Tibial nerve (tissue), 4 donors: ENCODE measurements around the gene TEX38. TPM values are rescaled to one million over a fixed set of nuclear protein-coding genes. Genes with fewer than 3 reads are reported as not detected.
"Not testable (repeated sequence)": the region's sequence is repeated elsewhere in the genome, so short reads cannot be mapped to it uniquely, and the experiment has no call there.

Experiments used
- DNase-seq, 2 donors: peaks; one replicate each; pipeline ENCODE4 v3.0.0-alpha.2; 2019; ENCODE audit warnings: low spot score in 2 of 2
- H3K27ac ChIP-seq, 4 donors: fragments of 200-600 bp; sonication (generic) in 3 of 4; one replicate each; pipeline ENCODE4 v1.5.1; 2017 to 2019; ENCODE audit warnings: mild to moderate bottlenecking in 1 of 4
- H3K27me3 ChIP-seq, 2 donors: fragments of 200-600 bp; sonication (generic) in 1 of 2; one replicate each; pipeline versions ENCODE4 v1.5.1 to v1.6.0; 2017 to 2019
- H3K36me3 ChIP-seq, 3 donors: fragments of 200-600 bp; sonication (generic); one replicate each; pipeline ENCODE4 v1.5.1; 2018 to 2019
- H3K4me1 ChIP-seq, 4 donors: fragments of 200-600 bp; sonication (generic) in 3 of 4; one replicate each; pipeline ENCODE4 v1.5.1; 2017 to 2019
- H3K4me3 ChIP-seq, 4 donors: fragments of 200-600 bp; sonication (generic) in 3 of 4; one replicate each; pipeline ENCODE4 v1.5.1; 2017 to 2019; ENCODE audit warnings: mild to moderate bottlenecking in 1 of 4, moderate library complexity in 1 of 4
- H3K9me3 ChIP-seq, 4 donors: fragments of 200-600 bp; sonication (generic) in 3 of 4; one replicate each; pipeline ENCODE4 v1.5.1; 2017 to 2019
- CTCF ChIP-seq, 5 experiments: fragments of 200-600 bp in 3 of 5; fragments of 450-650 bp in 2 of 5; sonication (generic) in 3 of 5; IDR thresholded peaks; one replicate each; pipeline ENCODE4 v1.5.1; 2016 to 2019; ENCODE audit warnings: antibody characterized with exemption in 5 of 5, mild to moderate bottlenecking in 3 of 5, moderate library complexity in 2 of 5
- EP300 ChIP-seq, 2 donors: sonication (generic); formaldehyde crosslinking; IDR thresholded peaks; one replicate each; pipeline ENCODE4 v1.6.1; 2017; ENCODE audit warnings: antibody characterized with exemption in 2 of 2, mild to moderate bottlenecking in 1 of 2
- POLR2A ChIP-seq, 2 donors: fragments of 450-650 bp; IDR thresholded peaks; one replicate each; pipeline ENCODE4 v1.6.1; 2017; ENCODE audit warnings: antibody characterized with exemption in 2 of 2, mild to moderate bottlenecking in 2 of 2, moderate library complexity in 2 of 2
- WGBS, 2 donors: methylation state at CpG; one replicate each; pipeline ENCODE4 v1.1.5; 2018; 5-methylcytosine and 5-hydroxymethylcytosine counted together
- total RNA-seq, 4 donors: library from RNA; depleted of rRNA; stranded (reverse); fragments of >200 nt; gene quantifications; one replicate each; pipeline ENCODE4 v1.1.0, GENCODE V29; 2016

The TEX38 gene
- total RNA-seq, 4 donors from 2014 or later: not detected

DNA sequence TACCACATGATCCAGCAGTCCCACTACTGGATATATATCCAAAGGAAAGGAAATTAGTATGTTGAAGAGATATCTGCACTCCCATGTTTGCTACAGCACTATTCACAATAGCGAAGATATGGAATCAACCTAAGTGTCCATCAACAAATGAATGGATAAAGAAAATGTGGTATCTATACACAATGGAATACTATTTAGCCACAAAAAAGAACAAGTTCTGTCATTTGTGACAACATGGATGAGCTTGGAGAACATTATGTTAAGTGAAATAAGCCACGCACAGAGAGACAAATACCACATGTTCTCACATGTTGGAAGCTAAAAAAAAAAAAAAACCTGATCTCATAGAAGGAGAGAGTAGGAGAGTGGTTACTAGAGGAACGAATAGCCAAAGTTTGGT, 21.2 kb upstream of the TEX38 start:
- Histone ChIP-seq H3K4me1 (no peaks in the 10 kb centered on the region), H3K36me3 (peaks cover 0 to 89% (median 0%) of the 10 kb centered on the region in 3 donors), H3K27ac (no peak overlapping the region), H3K9me3 (peaks cover 0 to 20% (median 0%) of the 10 kb centered on the region in 4 donors), H3K27me3 (no peaks in the 10 kb centered on the region), H3K4me3 (no peak overlapping the region)
- TF ChIP-seq CTCF (IDR thresholded peaks at IDR 0.05) (no peak), POLR2A (IDR thresholded peaks at IDR 0.05) (no peak)
- whole genome bisulfite sequencing, 2 donors: 96% methylated on average over 3 of the region's 3 CpGs
- DNase-seq: no peak

- WGBS, 2 donors: 93 to 100% methylated on average over 2 to 3 of the region's 3 CpGs
- not testable (repeated sequence) for DNase-seq, H3K27me3 ChIP-seq, H3K27ac ChIP-seq, H3K4me1 ChIP-seq, H3K4me3 ChIP-seq
- Histone ChIP-seq H3K9me3 (peaks cover 0 to 20% (median 0%) of the 10 kb centered on the region in 4 donors), H3K36me3 (peaks cover 0 to 96% (median 0%) of the 10 kb centered on the region in 3 donors)
These were observed 20.5 kb upstream of the TEX38 start for GRCh38 chr1:46651152-46651551.

- 70 to 77% methylated on average over 6 of the region's 6 CpGs for WGBS, 2 donors
- no peak overlapping the region for H3K4me3 ChIP-seq
- H3K27me3 ChIP-seq: no peaks in the 10 kb centered on the region
- no peak for DNase-seq
- H3K36me3 ChIP-seq: peaks cover 0 to 99% (median 0%) of the 10 kb centered on the region in 3 donors
- no peak overlapping the region for H3K27ac ChIP-seq
- H3K9me3 ChIP-seq: peaks cover 0 to 20% (median 0%) of the 10 kb centered on the region in 4 donors
- no peaks in the 10 kb centered on the region for H3K4me1 ChIP-seq
- no peak for TF ChIP-seq CTCF (IDR thresholded peaks at IDR 0.05)
- TF ChIP-seq EP300 (IDR thresholded peaks at IDR 0.05): no peak
- no peak for TF ChIP-seq POLR2A (IDR thresholded peaks at IDR 0.05)
These were observed 19.1 kb upstream of the TEX38 start for GRCh38 chr1:46652321-46653100.

- H3K27me3 ChIP-seq: no peaks in the 10 kb centered on the region
- H3K27ac ChIP-seq: no peak overlapping the region
- no peak overlapping the region for H3K4me3 ChIP-seq
- peaks cover 0 to 20% (median 0%) of the 10 kb centered on the region in 4 donors for H3K9me3 ChIP-seq
- no peak for TF ChIP-seq POLR2A (IDR thresholded peaks at IDR 0.05)
- TF ChIP-seq CTCF (IDR thresholded peaks at IDR 0.05): no peak
- no peak for TF ChIP-seq EP300 (IDR thresholded peaks at IDR 0.05)
- WGBS, 2 donors: 64% methylated on average over 2 of the region's 2 CpGs
- DNase-seq: no peak
- H3K36me3 ChIP-seq: peaks cover 0 to 98% (median 3%) of the 10 kb centered on the region in 3 donors
- no peaks in the 10 kb centered on the region for H3K4me1 ChIP-seq
These were observed 18.2 kb upstream of the TEX38 start for GRCh38 chr1:46653405-46653958.

GRCh38 chr1:46654012-46654411, 17.6 kb upstream of the TEX38 start:
- Histone ChIP-seq H3K27ac (no peak overlapping the region), H3K9me3 (peaks cover 0 to 20% (median 0%) of the 10 kb centered on the region in 4 donors), H3K27me3 (no peaks in the 10 kb centered on the region), H3K4me3 (no peak overlapping the region), H3K4me1 (no peaks in the 10 kb centered on the region), H3K36me3 (peaks cover 0 to 97% (median 3%) of the 10 kb centered on the region in 3 donors)
- DNase-seq: no peak
- WGBS, 2 donors: 73 to 77% methylated on average over 1 of the region's 1 CpG
- no peak for TF ChIP-seq CTCF (IDR thresholded peaks at IDR 0.05)
- TF ChIP-seq POLR2A (IDR thresholded peaks at IDR 0.05): no peak
- no peak for TF ChIP-seq EP300 (IDR thresholded peaks at IDR 0.05)

DNA sequence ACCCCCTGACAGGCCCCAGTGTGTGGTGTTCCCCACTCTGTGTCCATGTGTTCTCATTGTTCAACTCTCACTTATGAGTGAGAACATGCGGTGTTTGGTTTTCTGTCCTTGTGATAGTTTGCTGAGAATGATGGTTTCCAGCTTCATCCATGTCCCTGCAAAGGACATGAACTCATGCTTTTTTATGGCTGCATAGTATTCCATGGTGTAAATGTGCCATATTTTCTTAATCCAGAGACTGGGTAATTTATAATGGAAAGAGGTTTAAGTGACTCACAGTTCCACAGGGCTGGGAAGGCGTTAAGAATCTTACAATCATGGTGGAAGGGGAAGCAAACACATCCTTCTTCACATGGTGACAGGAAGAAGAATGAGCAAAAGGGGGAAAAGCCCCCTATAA, 17.0 kb upstream of the TEX38 start:
- not testable (repeated sequence) for H3K27ac ChIP-seq, H3K4me3 ChIP-seq, H3K27me3 ChIP-seq, H3K4me1 ChIP-seq, DNase-seq
- 96 to 98% methylated on average over 2 of the region's 2 CpGs for WGBS, 2 donors
- peaks cover 0 to 13% (median 0%) of the 10 kb centered on the region in 4 donors for H3K9me3 ChIP-seq
- H3K36me3 ChIP-seq: peaks cover 0 to 96% (median 3%) of the 10 kb centered on the region in 3 donors
